ENCODE data around the gene WFS1. TPM values are rescaled to one million over a fixed set of nuclear protein-coding genes. Genes with fewer than 3 reads are reported as not detected.
A peak's percentile ranks its signal among the peaks of the same experiment; 100 is the strongest.

Gene WFS1
- total and polyA plus RNA-seq, 2 of the 8 experiments (the other 6 are each of a cell fraction or from before 2014, with no cell fraction given) = 29.1 to 43.1 TPM

- no peak for TF ChIP-seq ATF2 (IDR thresholded peaks at IDR 0.05; ENCODE audit: low read length)
- peak; percentile 44 for TF ChIP-seq ASH2L (IDR thresholded peaks at IDR 0.05; ENCODE audit: low read length)
- no peak for TF ChIP-seq CBX5 (IDR thresholded peaks at IDR 0.05; ENCODE audit: low read depth, low read length)
Observed at GRCh38 chr4:6221301-6221850, 48.3 kb upstream of the WFS1 start (continued).
